ENCODE data around the gene MIA2. TPM values are rescaled to one million over a fixed set of nuclear protein-coding genes. Genes with fewer than 3 reads are reported as not detected.
"Not testable (repeated sequence)": the region's sequence is repeated elsewhere in the genome, so short reads cannot be mapped to it uniquely, and the experiment has no call there.

The MIA2 gene
- total RNA-seq, 1 experiment from 2014 or later, result 43.9 TPM

DNA sequence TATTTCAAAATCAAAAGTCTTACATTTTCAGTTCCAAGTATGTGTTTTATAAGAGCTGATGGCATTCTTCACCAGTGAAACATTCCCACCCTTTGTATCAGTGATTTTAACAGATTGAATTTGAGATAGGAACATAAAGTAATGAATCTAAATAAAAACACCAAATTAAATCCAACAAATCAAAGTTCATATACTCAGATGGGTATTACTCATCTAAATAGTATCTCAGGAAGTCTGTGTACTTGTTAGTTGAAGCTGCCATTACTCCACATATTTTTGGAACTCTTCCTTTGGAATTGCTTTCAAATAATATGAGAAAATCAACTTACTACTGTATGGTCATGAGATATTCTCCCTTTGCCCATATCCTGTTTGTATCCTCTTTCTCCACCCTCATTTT, 89.1 kb downstream of the MIA2 start:
- Histone ChIP-seq H3K9me3 (ENCODE audit: insufficient read depth, low read depth) (no peaks in the 10 kb centered on the region), H3K4me2 (no peak overlapping the region), H3F3A (ENCODE audit: insufficient read depth, low read depth) (peaks cover 4% of the 10 kb centered on the region; the same call in 1 of the 2 replicates), H3K79me2 (ENCODE audit: low read depth) (no peaks in the 10 kb centered on the region), H4K20me1 (ENCODE audit: insufficient read depth) (no peaks in the 10 kb centered on the region; the same call in 1 of the 2 replicates), H3K27me3 (ENCODE audit: insufficient read depth, low read depth) (no peaks in the 10 kb centered on the region), H3K9me2 (ENCODE audit: insufficient read depth) (no peaks in the 10 kb centered on the region), H3K27ac (no peak overlapping the region), H3K4me1 (replicated peaks; ENCODE audit: insufficient read depth) (no peaks in the 10 kb centered on the region), H3K36me3 (ENCODE audit: low read depth) (peaks cover 19% of the 10 kb centered on the region), H2AFZ (no peak overlapping the region), H3K4me3 (no peak overlapping the region)
- ChIA-PET POLR2A (ENCODE audit: unreplicated experiment) (no interaction called here), CTCF (no interaction called here)
- no peak for DNase-seq
- no TSS peak for BruUV-seq (replicated peaks)
- intact Hi-C loops (cut with micrococcal nuclease; ENCODE audit: unreplicated experiment), result no loop called here
- TF ChIP-seq, protein P1, sequence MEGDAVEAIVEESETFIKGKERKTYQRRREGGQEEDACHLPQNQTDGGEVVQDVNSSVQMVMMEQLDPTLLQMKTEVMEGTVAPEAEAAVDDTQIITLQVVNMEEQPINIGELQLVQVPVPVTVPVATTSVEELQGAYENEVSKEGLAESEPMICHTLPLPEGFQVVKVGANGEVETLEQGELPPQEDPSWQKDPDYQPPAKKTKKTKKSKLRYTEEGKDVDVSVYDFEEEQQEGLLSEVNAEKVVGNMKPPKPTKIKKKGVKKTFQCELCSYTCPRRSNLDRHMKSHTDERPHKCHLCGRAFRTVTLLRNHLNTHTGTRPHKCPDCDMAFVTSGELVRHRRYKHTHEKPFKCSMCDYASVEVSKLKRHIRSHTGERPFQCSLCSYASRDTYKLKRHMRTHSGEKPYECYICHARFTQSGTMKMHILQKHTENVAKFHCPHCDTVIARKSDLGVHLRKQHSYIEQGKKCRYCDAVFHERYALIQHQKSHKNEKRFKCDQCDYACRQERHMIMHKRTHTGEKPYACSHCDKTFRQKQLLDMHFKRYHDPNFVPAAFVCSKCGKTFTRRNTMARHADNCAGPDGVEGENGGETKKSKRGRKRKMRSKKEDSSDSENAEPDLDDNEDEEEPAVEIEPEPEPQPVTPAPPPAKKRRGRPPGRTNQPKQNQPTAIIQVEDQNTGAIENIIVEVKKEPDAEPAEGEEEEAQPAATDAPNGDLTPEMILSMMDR (conservative IDR thresholded peaks at IDR 0.05), result no peak
- TF ChIP-seq EZH2 (IDR thresholded peaks at IDR 0.05; ENCODE audit: low read depth), result no peak

DNA sequence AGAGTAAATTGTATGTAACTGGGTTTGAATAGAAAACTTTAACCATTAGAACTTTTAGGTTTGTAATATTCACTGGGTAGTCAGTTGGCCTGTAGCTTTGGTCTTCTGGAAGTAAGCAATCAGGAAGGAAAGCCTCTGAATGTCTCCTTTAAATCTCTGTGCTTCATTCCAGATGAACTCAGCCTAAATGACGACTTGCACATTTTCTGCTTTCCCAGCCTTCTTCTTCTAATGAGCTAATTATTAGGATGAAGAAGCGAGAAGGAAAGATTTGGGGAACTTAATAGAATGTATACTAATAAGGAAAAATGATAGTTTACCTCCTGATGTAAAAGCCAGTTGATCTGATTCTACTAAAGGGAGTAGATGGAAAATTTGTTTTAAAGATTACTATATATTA, 90.4 kb downstream of the MIA2 start:
- H2AFZ ChIP-seq, result no peak overlapping the region
- H3K4me2 ChIP-seq, result no peak overlapping the region
- H3K27ac ChIP-seq, result no peak overlapping the region
- no peaks in the 10 kb centered on the region for H3K4me1 ChIP-seq (replicated peaks; ENCODE audit: insufficient read depth)
- intact Hi-C loops (cut with micrococcal nuclease; ENCODE audit: unreplicated experiment), result no loop called here
- TF ChIP-seq EZH2 (IDR thresholded peaks at IDR 0.05; ENCODE audit: low read depth), result no peak
- TF ChIP-seq, protein P1 (conservative IDR thresholded peaks at IDR 0.05), result no peak
- H3F3A ChIP-seq (ENCODE audit: insufficient read depth, low read depth), result peaks cover 4% of the 10 kb centered on the region; the same call in 1 of the 2 replicates
- ChIA-PET POLR2A (ENCODE audit: unreplicated experiment) (interaction anchor here (0.7 kb wide), 1 partner anchor 48 kb away, joined by 3 read pairs; no protein-coding TSS in a partner anchor), CTCF (no interaction called here)
- H3K4me3 ChIP-seq, result no peak overlapping the region
- no peak for DNase-seq
- H4K20me1 ChIP-seq (ENCODE audit: insufficient read depth), result no peaks in the 10 kb centered on the region; the same call in 1 of the 2 replicates
- BruUV-seq (replicated peaks), result no TSS peak
- peaks cover 12% of the 10 kb centered on the region for H3K36me3 ChIP-seq (ENCODE audit: low read depth)
- no peaks in the 10 kb centered on the region for H3K79me2 ChIP-seq (ENCODE audit: low read depth)
- no peaks in the 10 kb centered on the region for H3K9me3 ChIP-seq (ENCODE audit: insufficient read depth, low read depth)
- H3K27me3 ChIP-seq (ENCODE audit: insufficient read depth, low read depth), result no peaks in the 10 kb centered on the region
- no peaks in the 10 kb centered on the region for H3K9me2 ChIP-seq (ENCODE audit: insufficient read depth)

DNA sequence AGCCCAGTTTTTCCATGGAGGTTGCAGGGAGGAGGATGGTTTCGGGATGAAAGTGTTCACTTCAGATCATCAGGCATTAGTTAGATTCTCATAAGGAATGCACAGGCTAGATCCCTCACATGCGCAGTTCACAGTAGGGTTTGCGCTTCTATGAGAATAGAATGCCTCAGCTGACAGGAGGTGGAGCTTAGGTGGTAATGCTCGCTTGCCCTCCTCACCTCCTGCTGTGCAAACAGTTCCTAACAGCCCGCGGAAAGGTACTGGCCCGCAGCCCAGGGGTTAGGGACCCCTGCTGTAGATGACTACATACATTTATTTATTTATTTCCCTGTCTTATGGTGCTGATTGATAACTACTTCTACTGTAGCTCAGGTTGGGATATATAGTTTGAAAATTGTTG, 105.3 kb downstream of the MIA2 start:
- H3K9me2 ChIP-seq (ENCODE audit: insufficient read depth), result no peaks in the 10 kb centered on the region
- no peaks in the 10 kb centered on the region for H3K9me3 ChIP-seq (ENCODE audit: insufficient read depth, low read depth)
- no peaks in the 10 kb centered on the region; the same call in 1 of the 2 replicates for H3F3A ChIP-seq (ENCODE audit: insufficient read depth, low read depth)
- intact Hi-C loops (cut with micrococcal nuclease; ENCODE audit: unreplicated experiment), result no loop called here
- 0 out of 2 replicates have a peak, but pooled peaks cover 9% of the 10 kb centered on the region for H3K36me3 ChIP-seq (ENCODE audit: low read depth)
- peaks cover 3% of the 10 kb centered on the region; the same call in 1 of the 2 replicates for H4K20me1 ChIP-seq (ENCODE audit: insufficient read depth)
- no peak overlapping the region for H3K4me2 ChIP-seq
- ChIA-PET POLR2A (ENCODE audit: unreplicated experiment) (no interaction called here), CTCF (no interaction called here)
- no peak for TF ChIP-seq EZH2 (IDR thresholded peaks at IDR 0.05; ENCODE audit: low read depth)
- TF ChIP-seq, protein P1 (conservative IDR thresholded peaks at IDR 0.05), result no peak
- no peak for DNase-seq
- no TSS peak for BruUV-seq (replicated peaks)
- no peak overlapping the region for H3K4me3 ChIP-seq
- H3K27me3 ChIP-seq (ENCODE audit: insufficient read depth, low read depth), result no peaks in the 10 kb centered on the region
- no peak overlapping the region for H2AFZ ChIP-seq
- no peak overlapping the region for H3K27ac ChIP-seq
- no peaks in the 10 kb centered on the region for H3K4me1 ChIP-seq (replicated peaks; ENCODE audit: insufficient read depth)
- H3K79me2 ChIP-seq (ENCODE audit: low read depth), result no peaks in the 10 kb centered on the region

DNA sequence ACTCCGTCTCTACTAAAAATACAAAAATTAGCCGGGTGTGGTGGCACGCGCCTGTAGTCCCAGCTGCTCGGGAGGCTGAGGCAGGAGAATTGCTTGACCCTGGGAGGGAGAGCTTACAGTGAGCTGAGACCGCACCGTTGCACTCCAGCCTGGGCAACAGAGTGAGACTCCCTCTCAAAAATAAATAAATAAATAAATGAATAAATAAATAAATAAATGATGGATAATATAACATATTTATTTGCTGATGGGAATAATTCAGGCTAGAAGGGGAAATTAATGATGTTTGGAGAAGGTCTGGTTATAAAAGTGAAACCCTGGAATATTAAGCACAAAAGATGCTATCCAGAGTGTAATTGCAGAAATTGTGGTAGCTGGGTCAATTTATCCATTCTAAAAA, 107.4 kb downstream of the MIA2 start:
- DNase-seq; H3K79me2 ChIP-seq (ENCODE audit: low read depth); H3K9me2 ChIP-seq (ENCODE audit: insufficient read depth); H3K4me2 ChIP-seq; H3K27me3 ChIP-seq (ENCODE audit: insufficient read depth, low read depth); BruUV-seq (replicated peaks); H3K9me3 ChIP-seq (ENCODE audit: insufficient read depth, low read depth); H3F3A ChIP-seq (ENCODE audit: insufficient read depth, low read depth); H3K27ac ChIP-seq; H4K20me1 ChIP-seq (ENCODE audit: insufficient read depth); POLR2A ChIA-PET (ENCODE audit: unreplicated experiment); H3K4me1 ChIP-seq (replicated peaks; ENCODE audit: insufficient read depth); intact Hi-C loops (cut with micrococcal nuclease; ENCODE audit: unreplicated experiment); H3K4me3 ChIP-seq; H2AFZ ChIP-seq; CTCF ChIA-PET: not testable (repeated sequence)
- H3K36me3 ChIP-seq (ENCODE audit: low read depth), result peaks cover 12% of the 10 kb centered on the region; the same call in 1 of the 2 replicates
